IPS-18a (cell line): ENCODE measurements around the gene LRP1B.

Experiments
- H3K27ac ChIP-seq: one replicate; pipeline ENCODE4 v1.5.1; 2013; ENCODE audit warnings: low read length
- H3K27me3 ChIP-seq: one replicate; pipeline ENCODE4 v1.6.1; 2013; ENCODE audit warnings: mild to moderate bottlenecking, low read length; ENCODE audit not compliant: control insufficient read depth, insufficient read depth
- H3K36me3 ChIP-seq: one replicate; pipeline ENCODE4 v1.6.1; 2013; ENCODE audit warnings: low read depth, low read length; ENCODE audit not compliant: control insufficient read depth
- H3K4me1 ChIP-seq: one replicate; pipeline ENCODE4 v1.6.1; 2013; ENCODE audit warnings: low read depth, low read length; ENCODE audit not compliant: control insufficient read depth
- H3K4me3 ChIP-seq: one replicate; pipeline ENCODE4 v1.5.1; 2013; ENCODE audit warnings: low read length
- H3K9ac ChIP-seq: one replicate; pipeline ENCODE4 v1.6.1; 2013; ENCODE audit warnings: mild to moderate bottlenecking, low read length, moderate library complexity
- H3K9me3 ChIP-seq: one replicate; pipeline ENCODE4 v1.6.1; 2013; ENCODE audit warnings: low read depth, low read length; ENCODE audit not compliant: control insufficient read depth

Gene LRP1B

DNA sequence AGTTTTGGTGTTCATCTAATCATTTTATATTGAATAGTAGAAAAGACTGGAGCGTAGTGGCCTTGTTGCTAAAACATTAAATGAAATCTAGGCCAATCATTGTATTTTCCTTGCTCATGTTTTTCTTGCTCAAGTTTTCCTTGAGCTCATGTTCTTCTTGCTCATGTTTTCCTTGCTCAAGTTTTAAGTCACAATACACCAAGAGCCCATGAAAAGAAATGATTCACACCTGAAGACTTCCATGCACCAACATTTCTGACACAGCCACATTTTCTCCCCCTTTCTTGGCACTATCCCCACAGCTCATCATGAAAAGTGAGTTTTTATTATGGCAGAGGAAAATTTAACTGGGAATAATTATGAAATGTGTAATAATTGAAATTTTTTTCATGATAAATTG, 92.0 kb downstream of the LRP1B start:
- Histone ChIP-seq H3K27ac (no peak overlapping the region), H3K9me3 (no peaks in the 10 kb centered on the region), H3K9ac (no peak overlapping the region)

DNA sequence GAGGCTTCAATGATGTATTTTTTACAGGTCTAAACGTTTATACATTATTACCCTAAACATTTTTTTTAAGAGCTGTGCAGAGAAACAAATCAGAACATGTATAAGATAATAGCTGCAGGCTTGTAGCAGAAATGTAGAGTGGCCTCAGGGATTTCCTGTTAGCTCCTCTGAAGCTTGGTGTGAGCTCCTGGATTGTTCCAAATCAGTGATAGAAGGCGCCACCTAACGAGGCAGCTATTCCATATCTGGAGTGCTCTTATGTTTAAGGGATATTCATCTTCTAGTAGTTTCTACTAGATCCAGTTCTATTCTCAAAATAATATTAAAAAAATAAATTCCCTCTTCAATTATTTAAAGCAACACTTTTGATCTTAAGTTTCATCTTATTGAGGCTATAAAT, 93.1 kb downstream of the LRP1B start:
- H3K9ac ChIP-seq = no peak overlapping the region
- no peak overlapping the region for H3K4me3 ChIP-seq
- peaks cover 5% of the 10 kb centered on the region for H3K4me1 ChIP-seq
- H3K9me3 ChIP-seq = no peaks in the 10 kb centered on the region
- no peaks in the 10 kb centered on the region for H3K36me3 ChIP-seq
- no peaks in the 10 kb centered on the region for H3K27me3 ChIP-seq
- no peak overlapping the region for H3K27ac ChIP-seq

More for the DNA sequence above, 92.0 kb downstream of the LRP1B start:
- Histone ChIP-seq H3K36me3 (no peaks in the 10 kb centered on the region), H3K27me3 (no peaks in the 10 kb centered on the region), H3K4me1 (peaks cover 5% of the 10 kb centered on the region), H3K4me3 (no peak overlapping the region)

DNA sequence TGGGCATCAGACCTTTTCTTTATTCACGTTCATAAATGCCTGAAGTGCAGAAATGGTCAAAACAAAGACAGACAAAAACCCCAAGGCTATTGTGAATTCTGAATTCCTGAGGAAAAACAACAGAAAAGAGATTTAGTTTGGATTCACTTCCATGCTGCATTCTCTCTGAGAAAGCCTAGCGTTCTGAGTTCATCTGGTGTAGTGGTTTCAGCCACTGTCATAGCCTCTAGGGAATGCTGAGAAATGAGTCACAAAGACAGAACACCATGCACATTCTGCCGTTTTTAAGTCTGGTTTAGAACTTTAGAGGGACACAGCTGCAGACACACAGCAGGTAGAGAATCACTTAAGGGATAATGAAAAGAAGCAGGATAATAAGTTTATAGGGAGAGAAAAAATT, 93.8 kb downstream of the LRP1B start:
- peaks cover 5% of the 10 kb centered on the region for H3K4me1 ChIP-seq
- H3K27ac ChIP-seq = no peak overlapping the region
- H3K9ac ChIP-seq = no peak overlapping the region
- H3K4me3 ChIP-seq = no peak overlapping the region
- H3K9me3 ChIP-seq = no peaks in the 10 kb centered on the region
- no peaks in the 10 kb centered on the region for H3K36me3 ChIP-seq
- H3K27me3 ChIP-seq = no peaks in the 10 kb centered on the region

DNA sequence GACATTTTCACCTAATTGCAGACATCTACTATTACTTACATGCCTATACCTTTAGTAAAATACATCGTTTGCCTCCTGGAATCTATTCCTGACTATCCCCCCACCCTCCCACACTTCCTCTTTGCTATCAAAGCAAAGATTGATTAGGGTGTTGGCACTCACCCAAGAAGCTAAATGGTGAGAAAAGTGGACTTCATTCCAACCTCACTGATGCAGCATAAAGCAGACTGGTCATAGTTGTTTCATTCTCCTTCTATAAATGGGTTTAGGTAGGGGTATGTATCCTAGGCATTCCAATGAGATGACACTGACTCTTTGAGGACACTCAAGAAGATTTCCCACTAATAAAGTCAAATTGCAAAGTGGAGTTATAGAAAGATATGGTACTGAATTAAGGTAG, 97.4 kb downstream of the LRP1B start:
- no peaks in the 10 kb centered on the region for H3K9me3 ChIP-seq
- no peak overlapping the region for H3K4me3 ChIP-seq
- no peak overlapping the region for H3K9ac ChIP-seq
- H3K4me1 ChIP-seq = peaks cover 5% of the 10 kb centered on the region
- H3K36me3 ChIP-seq = no peaks in the 10 kb centered on the region
- H3K27ac ChIP-seq = no peak overlapping the region
- no peaks in the 10 kb centered on the region for H3K27me3 ChIP-seq

DNA sequence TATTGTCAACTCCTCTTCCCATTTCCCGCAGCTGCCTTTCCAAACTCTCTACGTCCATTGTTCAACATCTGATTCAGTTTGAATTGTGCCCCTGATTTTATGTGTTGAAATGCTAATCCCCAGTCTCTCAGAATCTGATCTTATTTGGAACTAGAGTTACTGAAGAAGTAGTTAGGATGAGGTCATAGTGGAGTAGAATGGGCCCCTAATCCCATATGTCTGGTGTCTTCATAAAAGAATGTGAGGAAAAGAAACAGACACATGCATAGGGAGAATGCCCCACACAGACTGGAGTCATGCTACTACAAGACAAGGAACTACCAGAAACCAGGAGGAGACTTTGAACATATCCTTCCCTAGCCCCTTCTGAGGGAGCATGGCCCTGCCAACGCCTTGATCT, 99.2 kb downstream of the LRP1B start:
- Histone ChIP-seq H3K4me3 (no peak overlapping the region), H3K27me3 (no peaks in the 10 kb centered on the region), H3K9me3 (no peaks in the 10 kb centered on the region), H3K36me3 (no peaks in the 10 kb centered on the region), H3K27ac (no peak overlapping the region), H3K4me1 (peaks cover under 1% of the 10 kb centered on the region), H3K9ac (no peak overlapping the region)

DNA sequence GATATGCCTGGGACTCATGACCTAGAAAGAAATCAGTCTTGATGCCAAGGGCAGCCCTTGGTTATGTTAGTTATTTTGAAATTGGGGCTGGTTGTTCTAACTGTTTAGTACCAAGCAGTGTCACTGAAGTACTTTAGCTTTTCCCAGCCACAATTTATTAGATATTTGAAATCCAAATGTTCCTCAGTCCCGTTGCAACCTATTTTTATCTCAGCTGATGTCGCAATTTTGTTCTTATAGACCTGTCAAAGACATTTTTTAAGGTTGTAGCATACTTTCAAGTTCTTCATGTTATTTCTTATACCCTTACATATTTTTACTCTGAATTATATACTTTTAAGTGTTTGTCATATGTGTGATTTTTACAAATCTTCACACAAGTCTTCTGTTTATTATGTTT, 100.1 kb downstream of the LRP1B start:
- Histone ChIP-seq H3K27ac (no peak overlapping the region), H3K9ac (no peak overlapping the region), H3K4me1 (peaks cover 5% of the 10 kb centered on the region), H3K9me3 (no peaks in the 10 kb centered on the region), H3K36me3 (no peaks in the 10 kb centered on the region), H3K4me3 (no peak overlapping the region), H3K27me3 (no peaks in the 10 kb centered on the region)

DNA sequence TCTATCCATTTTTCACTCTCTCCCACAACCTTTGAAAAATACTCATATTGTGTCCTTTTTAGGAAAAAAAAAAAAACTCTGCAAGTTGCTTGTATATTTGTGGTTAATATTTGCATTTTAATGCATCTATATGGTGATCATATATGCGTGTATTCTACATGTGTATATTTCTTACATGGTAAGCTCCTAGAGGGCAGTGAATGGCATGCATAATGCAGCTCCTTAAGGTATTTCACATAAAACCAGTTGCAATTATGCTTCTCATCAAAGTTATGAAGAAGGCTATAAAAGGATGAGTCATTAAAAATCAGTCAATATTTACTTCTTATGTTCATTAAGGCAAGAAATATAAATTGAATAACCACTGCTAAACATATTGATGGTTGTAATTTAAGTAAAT, 100.8 kb downstream of the LRP1B start:
- H3K4me3 ChIP-seq = no peak overlapping the region
- H3K27ac ChIP-seq = no peak overlapping the region
- no peak overlapping the region for H3K9ac ChIP-seq
- H3K36me3 ChIP-seq = no peaks in the 10 kb centered on the region
- no peaks in the 10 kb centered on the region for H3K27me3 ChIP-seq
- H3K9me3 ChIP-seq = no peaks in the 10 kb centered on the region
- H3K4me1 ChIP-seq = peaks cover 8% of the 10 kb centered on the region

DNA sequence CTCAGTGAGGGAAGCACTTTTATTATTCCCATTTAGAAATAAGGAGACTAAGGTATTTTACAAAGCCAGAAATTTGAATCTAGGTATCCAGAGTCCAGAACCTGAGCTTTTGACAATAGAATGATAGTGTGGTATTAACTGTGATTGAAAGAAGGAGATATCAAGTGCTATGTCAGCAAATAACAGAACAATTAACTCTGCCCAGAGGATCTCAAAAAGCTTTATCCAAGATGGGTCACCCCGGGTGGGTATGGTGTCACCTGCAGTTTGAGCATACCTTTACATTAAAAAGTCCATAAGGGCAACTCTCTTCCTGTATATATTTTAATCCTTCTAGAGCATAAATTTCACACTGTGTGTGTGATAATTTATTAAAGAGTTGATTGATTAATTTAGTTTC, 105.4 kb downstream of the LRP1B start:
- Histone ChIP-seq H3K4me1 (peaks cover 8% of the 10 kb centered on the region), H3K4me3 (no peak overlapping the region), H3K9ac (no peak overlapping the region), H3K9me3 (no peaks in the 10 kb centered on the region), H3K36me3 (no peaks in the 10 kb centered on the region), H3K27ac (no peak overlapping the region), H3K27me3 (no peaks in the 10 kb centered on the region)

DNA sequence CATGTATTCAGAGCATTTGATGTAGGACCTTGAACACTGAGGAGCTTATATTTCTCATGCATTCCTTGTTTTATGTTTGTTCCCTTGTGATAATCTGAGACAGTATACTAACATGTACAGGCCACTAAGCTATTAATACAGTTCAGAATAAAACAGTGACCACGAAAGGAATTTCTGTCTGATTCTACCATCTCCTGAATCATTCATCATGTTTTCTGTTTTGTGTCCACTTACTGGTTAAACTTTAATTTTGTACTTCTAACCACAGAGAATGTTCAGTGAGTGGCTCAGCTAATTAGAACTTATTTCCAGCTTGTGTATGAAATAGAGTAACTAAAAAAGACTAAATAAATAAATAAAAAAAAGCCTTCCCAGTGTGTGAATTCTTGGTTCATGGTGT, 110.4 kb downstream of the LRP1B start:
- Histone ChIP-seq H3K4me3 (no peak overlapping the region), H3K4me1 (no peaks in the 10 kb centered on the region), H3K27me3 (no peaks in the 10 kb centered on the region), H3K36me3 (no peaks in the 10 kb centered on the region), H3K9ac (no peak overlapping the region), H3K27ac (no peak overlapping the region), H3K9me3 (no peaks in the 10 kb centered on the region)

DNA sequence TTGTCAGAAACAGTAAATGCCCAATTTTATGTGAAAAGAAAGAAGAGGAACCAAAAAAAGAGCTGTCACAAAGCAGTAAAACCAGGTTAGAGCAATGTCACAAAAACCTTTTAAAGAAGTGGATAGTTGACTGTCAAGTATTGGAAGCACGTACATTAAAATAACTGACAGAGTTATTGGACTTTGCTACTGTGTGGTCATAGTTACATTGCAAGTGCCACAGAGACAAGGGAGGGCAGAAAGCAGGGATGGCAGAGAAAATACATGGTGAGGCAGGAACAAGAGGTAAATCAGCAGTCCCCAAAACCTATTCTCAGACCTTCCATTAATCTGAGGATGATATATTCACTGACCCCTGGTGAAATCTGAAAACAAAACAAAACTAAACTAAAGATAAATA, 116.3 kb downstream of the LRP1B start:
- Histone ChIP-seq H3K27me3 (no peaks in the 10 kb centered on the region), H3K9me3 (no peaks in the 10 kb centered on the region), H3K4me1 (no peaks in the 10 kb centered on the region), H3K4me3 (no peak overlapping the region), H3K36me3 (no peaks in the 10 kb centered on the region), H3K27ac (no peak overlapping the region), H3K9ac (no peak overlapping the region)

DNA sequence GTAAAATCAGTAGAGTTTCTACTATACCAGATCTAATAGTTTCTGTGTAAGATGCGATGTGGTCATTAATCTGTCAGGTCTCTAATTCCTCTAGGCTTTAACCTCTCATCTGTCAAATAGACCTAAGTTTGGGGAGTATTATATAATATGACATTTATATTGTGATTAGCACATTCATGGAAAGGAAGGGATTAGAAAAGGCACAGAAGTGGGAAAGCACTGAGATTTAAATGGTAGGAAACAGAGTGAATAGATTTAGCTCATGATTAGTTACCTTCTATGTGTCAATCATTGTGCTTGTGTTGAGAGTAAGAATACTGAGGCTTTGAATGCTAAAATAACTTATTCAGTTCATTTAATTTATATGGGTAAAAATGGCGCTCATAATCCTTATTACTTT, 118.0 kb downstream of the LRP1B start:
- H3K4me1 ChIP-seq = no peaks in the 10 kb centered on the region
- H3K27me3 ChIP-seq = no peaks in the 10 kb centered on the region

DNA sequence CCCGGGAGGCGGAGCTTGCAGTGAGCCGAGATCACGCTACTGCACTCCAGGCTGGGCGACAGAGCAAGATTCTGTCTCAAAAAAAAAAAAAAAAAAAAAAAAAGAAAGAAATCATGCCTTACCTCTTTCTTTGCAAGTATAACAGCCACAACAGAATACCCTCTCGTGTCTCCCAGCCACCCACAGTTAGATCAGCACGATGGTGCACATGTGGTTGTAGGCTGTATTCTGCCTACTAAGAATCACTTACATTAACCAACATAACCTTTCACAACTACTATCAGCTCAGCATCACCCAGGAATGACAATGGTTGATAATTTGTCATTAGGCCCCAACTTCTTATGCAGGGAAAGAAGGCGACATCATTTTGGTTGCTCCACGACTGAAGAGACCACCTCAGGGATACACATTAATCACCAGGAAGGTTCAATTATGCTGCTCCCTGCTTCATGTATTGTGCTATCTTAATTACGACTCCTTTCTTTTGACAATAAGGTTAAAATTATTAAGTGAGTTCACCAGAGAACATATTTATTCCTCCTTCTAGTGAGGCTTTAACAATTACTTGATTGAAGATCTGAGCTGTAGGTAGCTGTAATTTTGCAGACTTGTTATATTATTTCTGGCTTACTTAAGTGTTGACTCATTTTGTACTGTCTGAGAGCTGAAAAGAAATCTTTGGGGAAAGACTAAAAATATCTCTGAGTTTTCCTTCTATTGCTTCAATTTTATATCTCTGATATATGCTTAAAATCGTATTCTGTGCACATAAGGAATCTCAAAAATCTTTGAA, 120.1 kb downstream of the LRP1B start:
- H3K27ac ChIP-seq = no peak overlapping the region
- H3K4me3 ChIP-seq = no peak overlapping the region
- no peaks in the 10 kb centered on the region for H3K4me1 ChIP-seq
- no peaks in the 10 kb centered on the region for H3K27me3 ChIP-seq
- H3K9me3 ChIP-seq = no peaks in the 10 kb centered on the region
- H3K36me3 ChIP-seq = no peaks in the 10 kb centered on the region
- no peak overlapping the region for H3K9ac ChIP-seq

More for the DNA sequence above, 118.0 kb downstream of the LRP1B start:
- no peak overlapping the region for H3K9ac ChIP-seq
- no peak overlapping the region for H3K27ac ChIP-seq
- H3K4me3 ChIP-seq = no peak overlapping the region
- no peaks in the 10 kb centered on the region for H3K9me3 ChIP-seq
- no peaks in the 10 kb centered on the region for H3K36me3 ChIP-seq
